ENCODE measurements around the gene PDGFB.

The PDGFB gene

DNA sequence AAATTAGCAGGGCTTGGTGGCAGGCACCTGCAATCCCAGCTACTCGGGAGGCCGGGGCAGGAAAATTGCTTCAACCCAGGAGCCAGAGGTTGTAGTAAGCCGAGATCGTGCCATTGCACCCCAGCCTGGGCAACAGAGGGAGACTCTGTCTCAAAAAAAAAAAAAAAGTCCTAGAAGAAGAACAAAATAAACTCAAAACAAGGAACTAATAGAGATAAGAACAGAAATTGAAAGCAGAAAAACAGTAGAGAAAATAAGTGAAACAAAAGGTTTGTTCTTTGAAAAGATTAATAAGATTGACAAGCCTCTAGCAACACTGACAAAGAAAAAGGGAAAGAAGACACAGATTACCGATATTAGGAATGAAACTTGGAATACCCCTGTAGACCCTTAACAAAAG lies 47.2 kb downstream of the PDGFB start:
- no peaks in the 10 kb centered on the region for H3K4me1 ChIP-seq (ENCODE audit: low read depth, poor library complexity, severe bottlenecking)
- H3K27ac ChIP-seq: no peak overlapping the region
- H3K4me3 ChIP-seq (IDR thresholded peaks at IDR 0.05; ENCODE audit: insufficient read depth, low read depth, low read length): no peak overlapping the region
- H3K36me3 ChIP-seq (ENCODE audit: insufficient read depth): no peaks in the 10 kb centered on the region
- H3K9ac ChIP-seq: no peak overlapping the region
- TF ChIP-seq, protein P1, sequence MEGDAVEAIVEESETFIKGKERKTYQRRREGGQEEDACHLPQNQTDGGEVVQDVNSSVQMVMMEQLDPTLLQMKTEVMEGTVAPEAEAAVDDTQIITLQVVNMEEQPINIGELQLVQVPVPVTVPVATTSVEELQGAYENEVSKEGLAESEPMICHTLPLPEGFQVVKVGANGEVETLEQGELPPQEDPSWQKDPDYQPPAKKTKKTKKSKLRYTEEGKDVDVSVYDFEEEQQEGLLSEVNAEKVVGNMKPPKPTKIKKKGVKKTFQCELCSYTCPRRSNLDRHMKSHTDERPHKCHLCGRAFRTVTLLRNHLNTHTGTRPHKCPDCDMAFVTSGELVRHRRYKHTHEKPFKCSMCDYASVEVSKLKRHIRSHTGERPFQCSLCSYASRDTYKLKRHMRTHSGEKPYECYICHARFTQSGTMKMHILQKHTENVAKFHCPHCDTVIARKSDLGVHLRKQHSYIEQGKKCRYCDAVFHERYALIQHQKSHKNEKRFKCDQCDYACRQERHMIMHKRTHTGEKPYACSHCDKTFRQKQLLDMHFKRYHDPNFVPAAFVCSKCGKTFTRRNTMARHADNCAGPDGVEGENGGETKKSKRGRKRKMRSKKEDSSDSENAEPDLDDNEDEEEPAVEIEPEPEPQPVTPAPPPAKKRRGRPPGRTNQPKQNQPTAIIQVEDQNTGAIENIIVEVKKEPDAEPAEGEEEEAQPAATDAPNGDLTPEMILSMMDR (conservative IDR thresholded peaks at IDR 0.05; ENCODE audit: low read depth, low read length): no peak
- H2AFZ ChIP-seq (ENCODE audit: low read depth): no peak overlapping the region
- H4K20me1 ChIP-seq (ENCODE audit: insufficient read depth): no peaks in the 10 kb centered on the region
- no peak overlapping the region for H3K4me2 ChIP-seq
- H3K79me2 ChIP-seq (ENCODE audit: insufficient read depth, low read depth): no peaks in the 10 kb centered on the region
- peaks cover 34% of the 10 kb centered on the region; the same call in 1 of the 2 replicates for H3K27me3 ChIP-seq (ENCODE audit: insufficient read depth, low read depth)

DNA sequence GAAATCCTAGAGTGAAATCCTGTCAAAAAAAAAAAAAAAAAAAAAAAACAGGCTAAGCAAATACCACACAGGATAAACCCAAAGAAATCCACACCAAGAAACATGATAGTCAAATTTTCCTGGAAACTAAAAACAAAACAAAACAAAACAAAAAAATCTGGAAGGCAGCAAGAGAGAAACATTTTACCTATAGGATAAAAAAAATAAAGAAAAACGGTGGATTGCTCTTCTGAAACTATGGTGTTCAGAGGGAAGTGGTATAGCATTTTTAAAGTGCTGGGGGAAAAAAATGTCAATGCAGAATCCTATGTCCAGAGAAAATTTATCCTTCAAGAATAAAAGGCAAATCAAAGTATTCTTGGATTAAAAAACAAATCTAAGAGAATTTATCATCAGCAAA lies 50.7 kb downstream of the PDGFB start:
- Histone ChIP-seq H3K4me1 (ENCODE audit: low read depth, poor library complexity, severe bottlenecking) (no peaks in the 10 kb centered on the region), H3K27ac (no peak overlapping the region), H3K79me2 (ENCODE audit: insufficient read depth, low read depth) (no peaks in the 10 kb centered on the region), H3K4me3 (IDR thresholded peaks at IDR 0.05; ENCODE audit: insufficient read depth, low read depth, low read length) (no peak overlapping the region), H3K36me3 (ENCODE audit: insufficient read depth) (no peaks in the 10 kb centered on the region), H3K4me2 (no peak overlapping the region), H3K9ac (no peak overlapping the region), H2AFZ (ENCODE audit: low read depth) (no peak overlapping the region), H4K20me1 (ENCODE audit: insufficient read depth) (no peaks in the 10 kb centered on the region), H3K27me3 (ENCODE audit: insufficient read depth, low read depth) (peaks cover 28% of the 10 kb centered on the region; the same call in 1 of the 2 replicates)
- TF ChIP-seq, protein P1 (conservative IDR thresholded peaks at IDR 0.05; ENCODE audit: low read depth, low read length): no peak

DNA sequence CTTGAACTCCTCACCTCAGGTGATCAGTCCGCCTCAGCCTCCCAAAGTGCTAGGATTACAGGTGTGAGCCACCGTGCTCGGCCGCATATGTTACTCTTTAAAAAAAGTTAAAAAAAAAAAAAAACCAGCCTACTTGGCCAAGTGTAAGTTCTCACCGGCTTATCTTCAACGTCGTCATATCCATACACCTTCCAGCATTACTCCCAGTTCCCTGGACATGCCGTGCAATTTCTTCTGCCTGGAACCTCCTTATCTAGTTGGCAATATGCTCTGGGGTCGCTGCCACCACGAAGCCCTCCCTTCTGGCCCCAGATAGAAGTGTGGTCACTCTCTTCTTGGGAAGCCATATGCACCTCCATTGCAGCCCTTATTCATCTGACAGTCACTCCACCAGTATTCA lies 56.0 kb downstream of the PDGFB start:
- no peak overlapping the region for H2AFZ ChIP-seq (ENCODE audit: low read depth)
- H4K20me1 ChIP-seq (ENCODE audit: insufficient read depth): no peaks in the 10 kb centered on the region
- TF ChIP-seq, protein P1 (conservative IDR thresholded peaks at IDR 0.05; ENCODE audit: low read depth, low read length): no peak

DNA sequence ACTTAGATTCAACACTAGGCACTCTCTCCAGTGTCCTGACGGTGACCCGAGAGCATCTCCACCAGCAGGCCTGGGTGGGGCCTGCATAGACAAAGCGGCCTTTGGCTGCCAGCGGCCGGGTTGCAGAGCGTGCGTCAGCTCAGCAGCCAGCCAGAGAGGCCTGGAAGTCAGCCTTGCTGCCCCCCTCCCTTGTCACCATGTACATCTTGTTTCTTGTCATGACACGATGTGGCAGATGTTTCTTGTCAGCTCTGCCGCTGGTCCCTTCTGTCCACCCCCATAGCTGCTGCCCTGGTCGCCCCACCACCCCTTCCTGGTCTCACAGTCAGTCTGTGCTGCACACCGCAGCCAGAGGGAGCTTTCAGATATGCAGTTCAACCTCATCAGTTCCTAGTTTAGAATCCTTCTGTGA lies 59.2 kb downstream of the PDGFB start:
- no peaks in the 10 kb centered on the region for H3K36me3 ChIP-seq (ENCODE audit: insufficient read depth)
- no peaks in the 10 kb centered on the region for H3K4me1 ChIP-seq (ENCODE audit: low read depth, poor library complexity, severe bottlenecking)
- no peaks in the 10 kb centered on the region for H3K79me2 ChIP-seq (ENCODE audit: insufficient read depth, low read depth)
- no peak overlapping the region for H3K4me3 ChIP-seq (IDR thresholded peaks at IDR 0.05; ENCODE audit: insufficient read depth, low read depth, low read length)
- peaks cover 68% of the 10 kb centered on the region; the same call in 1 of the 2 replicates for H3K27me3 ChIP-seq (ENCODE audit: insufficient read depth, low read depth)
- TF ChIP-seq, protein P1 (conservative IDR thresholded peaks at IDR 0.05; ENCODE audit: low read depth, low read length): no peak
- H3K4me2 ChIP-seq: no peak overlapping the region
- H2AFZ ChIP-seq (ENCODE audit: low read depth): no peak overlapping the region
- no peak overlapping the region for H3K9ac ChIP-seq
- H4K20me1 ChIP-seq (ENCODE audit: insufficient read depth): no peaks in the 10 kb centered on the region
- H3K27ac ChIP-seq: no peak overlapping the region

More for the DNA sequence above, 56.0 kb downstream of the PDGFB start:
- H3K4me2 ChIP-seq: no peak overlapping the region
- peaks cover 61% of the 10 kb centered on the region; the same call in 1 of the 2 replicates for H3K27me3 ChIP-seq (ENCODE audit: insufficient read depth, low read depth)
- H3K27ac ChIP-seq: no peak overlapping the region
- no peaks in the 10 kb centered on the region for H3K4me1 ChIP-seq (ENCODE audit: low read depth, poor library complexity, severe bottlenecking)
- no peaks in the 10 kb centered on the region for H3K79me2 ChIP-seq (ENCODE audit: insufficient read depth, low read depth)
- no peak overlapping the region for H3K4me3 ChIP-seq (IDR thresholded peaks at IDR 0.05; ENCODE audit: insufficient read depth, low read depth, low read length)
- no peaks in the 10 kb centered on the region for H3K36me3 ChIP-seq (ENCODE audit: insufficient read depth)
- H3K9ac ChIP-seq: no peak overlapping the region
